NCI-H2107 treated with DMSO at 0.1 percent for 48 hours (cell line): Measurements from ENCODE around the gene RPLP2.

Experiments used
- DNase-seq: peaks from one replicate; lab custom pipeline; 2025; ENCODE audit not compliant: unreplicated experiment; lab: John Stamatoyannopoulos, UW

Gene RPLP2

DNA sequence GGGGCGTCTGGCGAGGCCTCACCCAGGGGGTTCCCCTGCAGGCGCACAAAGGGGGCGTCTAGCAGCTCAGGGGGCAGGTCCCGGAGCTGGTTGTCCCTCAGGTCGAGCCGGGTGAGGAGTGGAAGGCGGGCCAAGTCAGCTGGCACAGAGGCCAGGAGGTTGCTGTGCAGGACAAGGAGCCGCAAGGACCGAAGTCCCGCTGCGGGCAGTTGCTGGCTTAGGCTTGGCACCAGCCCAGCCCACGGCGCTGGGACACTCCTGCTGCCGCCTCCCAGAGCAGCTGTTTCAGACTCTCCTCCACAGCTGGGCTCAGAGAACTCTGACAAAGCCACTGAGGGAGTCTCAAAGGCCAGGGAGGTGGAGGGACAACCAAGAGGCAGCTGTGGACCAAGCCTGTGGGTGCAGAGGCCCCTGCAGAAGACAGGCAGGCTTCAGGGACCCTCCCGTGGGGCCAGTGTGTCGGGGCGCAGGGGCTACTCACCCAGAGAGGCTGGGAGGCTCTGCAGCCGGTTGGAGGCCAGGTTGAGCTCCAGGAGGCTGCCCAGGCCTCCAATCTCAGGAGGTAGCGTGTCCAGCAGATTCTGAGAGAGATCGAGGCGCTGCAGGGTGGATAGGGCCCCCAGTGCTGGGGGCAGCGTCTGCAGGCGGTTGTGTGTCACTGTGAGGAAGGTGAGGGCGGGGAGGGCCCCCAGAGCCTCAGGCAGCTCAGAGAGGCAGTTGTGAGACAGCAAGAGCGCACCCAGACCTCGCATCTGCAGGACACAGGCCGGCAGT is 6.9 kb upstream of the RPLP2 start:
- no peak for DNase-seq

- no peak for DNase-seq
Observed at GRCh38 chr11:803467-803742, 6.4 kb upstream of the RPLP2 start.

DNA sequence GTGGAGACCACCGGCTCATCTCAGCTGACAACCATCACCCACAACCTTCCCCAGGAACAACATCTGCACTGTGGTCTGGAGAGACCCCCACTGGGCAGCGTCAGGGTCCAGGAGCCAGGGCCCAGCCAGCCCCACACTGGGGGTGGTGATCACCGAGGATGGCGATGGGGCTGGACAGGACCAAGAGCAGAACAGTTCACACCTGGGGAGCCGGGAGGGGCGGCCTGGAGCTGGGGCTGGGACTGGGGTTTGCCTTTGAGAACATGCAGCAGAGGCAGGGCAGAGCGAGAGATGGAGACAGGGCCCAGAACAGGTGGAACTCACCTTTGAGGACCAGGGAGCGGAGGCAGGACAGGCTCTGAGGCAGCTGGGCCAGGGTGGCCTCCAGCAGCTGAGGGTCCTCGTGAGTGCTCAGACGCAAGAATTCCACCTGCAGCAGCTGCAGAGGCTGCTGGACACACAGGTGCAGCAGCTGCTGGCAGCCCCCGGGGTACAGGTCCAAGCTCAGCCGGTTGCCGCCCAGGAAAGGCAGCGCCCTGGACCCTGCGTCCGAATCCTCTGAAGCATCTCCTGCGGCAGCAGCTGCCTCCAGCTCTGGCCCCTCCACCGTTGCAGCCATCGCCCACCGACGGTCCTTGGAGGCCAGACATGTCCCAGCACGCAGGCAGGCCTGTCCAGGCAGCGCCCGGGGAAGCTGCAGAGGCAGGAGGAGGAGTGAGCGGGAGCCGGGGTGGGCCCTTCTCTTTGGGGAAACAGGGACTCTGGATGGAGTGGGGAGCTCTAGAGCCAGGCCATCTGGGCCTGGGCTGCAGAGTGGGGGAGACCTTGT is 5.8 kb upstream of the RPLP2 start:
- DNase-seq: peak; percentile 21

DNA sequence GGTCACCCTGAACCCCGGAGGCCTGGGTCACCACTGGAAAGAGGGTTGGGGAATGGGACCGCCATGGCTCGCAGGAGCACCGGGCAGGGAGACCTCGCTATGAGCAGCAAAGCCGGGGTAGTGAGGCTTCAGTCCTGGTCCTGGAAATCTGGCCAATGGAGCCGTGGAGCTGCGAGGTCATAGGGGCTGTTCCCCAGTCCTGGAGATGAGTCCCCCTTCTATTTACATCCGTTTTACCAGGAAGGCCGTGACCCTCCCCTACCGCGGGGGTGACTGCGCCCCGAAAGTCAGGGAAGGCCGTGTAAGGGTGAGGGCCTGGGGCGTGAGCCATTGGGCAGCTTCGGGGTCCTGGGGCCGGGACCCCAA is 5.2 kb upstream of the RPLP2 start:
- DNase-seq: no peak

DNA sequence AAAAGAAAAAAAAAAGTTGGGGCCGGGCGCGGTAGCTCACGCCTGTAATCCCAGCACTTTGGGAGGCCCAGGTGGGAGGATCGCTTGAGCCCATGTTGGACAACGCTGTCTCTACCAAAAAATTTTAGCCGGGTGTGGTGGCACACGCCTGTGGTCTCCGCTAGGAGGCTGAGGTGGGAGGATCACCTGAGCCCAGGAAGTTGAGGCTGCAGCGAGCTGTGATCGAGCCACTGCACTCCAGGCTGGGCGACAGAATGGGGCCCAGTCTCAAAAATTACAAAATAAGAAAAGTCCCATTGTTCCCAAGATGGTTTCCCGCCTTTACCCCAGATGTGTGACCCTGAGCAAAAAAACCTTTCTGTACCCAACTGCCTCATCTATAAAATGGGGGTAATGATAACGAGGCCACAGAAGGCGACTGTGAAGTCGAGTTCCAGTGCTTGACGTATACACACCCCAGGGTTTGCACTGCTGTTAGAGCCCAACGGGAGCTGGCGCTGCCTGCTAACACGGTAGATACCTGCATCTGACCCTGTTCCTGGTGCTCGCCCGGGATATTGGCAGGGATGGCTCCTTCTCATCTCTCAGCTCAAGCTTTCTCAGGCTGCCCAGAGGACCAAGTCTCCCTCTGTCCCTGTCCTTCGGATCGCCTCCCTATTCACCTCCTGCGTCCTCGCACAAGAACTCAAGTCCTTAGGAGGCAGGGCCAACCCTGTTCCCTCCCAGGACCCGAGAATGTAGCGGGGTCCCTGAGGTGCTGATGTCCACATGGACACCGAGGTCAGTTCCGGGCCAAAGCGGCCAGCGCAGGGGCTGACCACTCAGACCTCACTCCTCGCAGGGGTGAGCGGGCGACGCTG is 1.1 kb upstream of the RPLP2 start:
- DNase-seq: no peak

GRCh38 chr11:810040-810567 is 337 bp downstream of the RPLP2 start:
- DNase-seq: no peak

DNA sequence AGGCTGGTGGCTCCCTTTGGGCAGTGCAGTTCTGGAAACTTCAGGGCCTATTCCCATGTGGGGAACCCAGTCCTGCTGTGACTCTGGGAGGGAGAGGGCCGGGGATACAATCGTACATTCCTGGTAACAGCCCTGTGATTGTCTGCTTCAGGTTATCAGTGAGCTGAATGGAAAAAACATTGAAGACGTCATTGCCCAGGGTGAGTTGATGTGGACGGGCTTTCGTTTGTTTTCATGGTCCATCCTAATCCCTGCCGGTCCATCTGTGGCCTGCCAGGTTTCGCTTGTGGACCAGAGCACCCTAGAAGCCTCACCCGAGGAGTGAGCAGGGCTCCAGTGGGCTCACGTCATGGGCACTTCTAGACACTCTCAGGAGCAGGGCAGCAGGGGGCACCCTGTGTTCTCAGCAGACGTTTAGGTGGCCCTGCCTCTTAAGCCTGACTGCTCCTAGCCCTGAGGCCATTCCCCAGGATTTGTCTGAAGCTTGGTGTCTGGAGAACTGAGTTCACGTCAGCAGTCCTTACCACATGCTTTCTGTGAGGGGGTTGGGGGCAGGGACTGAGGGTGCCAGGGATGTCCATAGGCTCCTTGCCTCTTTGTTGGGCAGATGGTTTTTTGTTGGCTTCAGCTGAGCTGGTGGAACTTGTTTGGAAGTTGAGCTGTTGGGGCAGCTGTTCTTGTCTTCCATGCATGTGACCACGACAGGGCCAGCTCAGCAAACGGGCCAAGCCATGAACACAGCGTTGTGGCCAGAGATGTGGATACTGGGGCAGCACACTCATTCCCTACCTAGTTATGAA is 1.9 kb downstream of the RPLP2 start:
- no peak for DNase-seq

DNA sequence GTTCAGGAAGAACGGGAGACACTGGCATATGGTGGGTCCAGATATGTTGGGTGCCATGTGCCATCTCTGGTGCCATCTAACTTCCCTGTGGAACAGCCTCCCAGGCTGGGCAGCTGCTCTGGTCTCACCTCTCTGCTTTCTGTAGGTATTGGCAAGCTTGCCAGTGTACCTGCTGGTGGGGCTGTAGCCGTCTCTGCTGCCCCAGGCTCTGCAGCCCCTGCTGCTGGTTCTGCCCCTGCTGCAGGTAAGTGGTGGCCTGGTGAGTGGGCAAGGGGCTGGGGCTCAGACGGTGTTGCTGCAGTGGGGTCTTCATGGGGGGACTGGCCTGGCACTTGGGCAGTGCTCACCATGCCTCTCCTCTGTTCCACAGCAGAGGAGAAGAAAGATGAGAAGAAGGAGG is 2.6 kb downstream of the RPLP2 start:
- DNase-seq: no peak

DNA sequence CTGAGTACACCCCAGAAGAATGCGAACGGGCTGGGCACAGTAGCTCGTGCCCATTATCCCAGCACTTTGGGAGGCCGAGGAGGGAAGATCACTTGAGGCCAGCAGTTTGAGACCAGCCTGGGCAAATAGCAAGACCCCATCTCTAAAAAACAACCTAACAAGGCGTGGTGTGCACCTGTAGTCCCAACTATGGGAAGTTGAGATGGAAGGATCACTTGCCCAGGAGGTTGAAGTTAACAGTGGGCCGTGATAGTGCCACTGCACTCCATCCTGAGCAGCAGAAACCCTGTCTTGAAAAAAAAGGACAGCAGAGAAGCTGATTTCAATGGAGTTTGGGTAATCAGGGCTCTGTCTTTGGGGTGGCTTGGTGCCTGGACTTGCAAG is 3.3 kb downstream of the RPLP2 start:
- no peak for DNase-seq

DNA sequence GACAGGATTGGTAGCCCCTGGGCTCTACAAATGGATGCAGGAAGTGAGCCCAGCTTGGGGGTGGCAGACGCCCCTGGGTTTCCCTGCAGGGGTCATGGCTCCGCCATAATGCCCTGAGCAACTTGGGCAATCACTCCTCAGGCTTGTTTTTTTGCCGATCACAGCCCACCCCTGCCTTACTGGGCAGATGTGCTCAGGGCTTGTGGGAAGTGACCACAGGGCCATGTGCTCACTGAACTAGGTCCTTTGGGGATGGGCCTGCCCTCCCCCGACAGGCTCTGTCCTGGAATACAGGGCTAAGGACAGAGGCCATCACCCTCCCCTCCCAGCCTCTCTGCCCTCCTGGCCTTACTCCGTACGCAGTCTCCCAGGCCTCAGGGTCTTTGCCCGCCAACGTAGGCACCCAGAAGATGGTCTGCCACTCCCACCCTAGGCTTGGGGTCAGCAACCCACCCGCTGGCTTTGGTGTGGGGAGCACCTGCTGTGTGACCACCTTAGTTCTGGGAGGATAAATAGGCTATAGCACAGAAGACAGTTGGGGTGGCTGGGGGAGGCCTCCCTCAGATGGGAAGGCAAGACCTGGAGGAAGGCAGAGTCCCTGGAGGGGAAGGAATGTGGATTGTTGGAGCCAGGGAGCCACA is 3.8 kb downstream of the RPLP2 start:
- DNase-seq: no peak

DNA sequence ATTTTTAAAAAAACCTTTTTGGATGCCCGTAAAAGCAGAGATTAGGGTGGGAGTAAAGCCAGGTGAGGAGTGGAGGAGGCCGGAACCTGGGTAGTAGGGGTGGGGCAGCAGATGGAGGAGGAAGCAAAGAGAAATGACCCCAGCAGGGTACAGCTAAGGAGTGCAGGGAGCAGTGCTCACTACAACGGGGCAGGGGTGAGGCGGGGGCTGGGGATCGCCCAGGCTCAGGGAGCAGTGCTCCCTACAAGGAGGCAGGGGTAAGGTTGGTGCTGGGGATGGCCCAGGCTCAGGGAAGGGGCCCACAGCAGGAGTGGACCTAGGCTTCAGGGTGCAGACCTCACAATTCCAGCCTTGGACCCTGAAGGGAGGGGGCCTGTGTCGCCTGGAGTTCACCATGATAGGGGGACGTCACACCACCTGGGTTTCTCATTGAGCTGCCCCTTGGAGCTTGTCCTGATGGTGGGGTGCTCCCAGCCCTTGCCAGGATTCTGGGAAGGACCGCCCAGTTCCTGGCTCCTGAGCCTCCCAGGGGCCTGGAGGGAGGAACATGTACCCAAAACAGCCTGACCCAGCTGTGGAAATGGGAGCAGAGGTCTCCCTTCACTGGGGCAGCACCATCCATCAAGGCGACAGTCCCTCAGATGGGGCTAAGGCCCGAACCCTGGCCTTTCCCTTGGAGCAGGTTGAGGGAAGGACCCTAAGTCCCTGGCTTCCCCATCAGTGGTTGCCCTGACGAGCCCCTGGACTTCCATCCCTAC is 6.1 kb downstream of the RPLP2 start:
- no peak for DNase-seq

- DNase-seq: no peak
Observed at GRCh38 chr11:816433-816779, 6.6 kb downstream of the RPLP2 start.

DNA sequence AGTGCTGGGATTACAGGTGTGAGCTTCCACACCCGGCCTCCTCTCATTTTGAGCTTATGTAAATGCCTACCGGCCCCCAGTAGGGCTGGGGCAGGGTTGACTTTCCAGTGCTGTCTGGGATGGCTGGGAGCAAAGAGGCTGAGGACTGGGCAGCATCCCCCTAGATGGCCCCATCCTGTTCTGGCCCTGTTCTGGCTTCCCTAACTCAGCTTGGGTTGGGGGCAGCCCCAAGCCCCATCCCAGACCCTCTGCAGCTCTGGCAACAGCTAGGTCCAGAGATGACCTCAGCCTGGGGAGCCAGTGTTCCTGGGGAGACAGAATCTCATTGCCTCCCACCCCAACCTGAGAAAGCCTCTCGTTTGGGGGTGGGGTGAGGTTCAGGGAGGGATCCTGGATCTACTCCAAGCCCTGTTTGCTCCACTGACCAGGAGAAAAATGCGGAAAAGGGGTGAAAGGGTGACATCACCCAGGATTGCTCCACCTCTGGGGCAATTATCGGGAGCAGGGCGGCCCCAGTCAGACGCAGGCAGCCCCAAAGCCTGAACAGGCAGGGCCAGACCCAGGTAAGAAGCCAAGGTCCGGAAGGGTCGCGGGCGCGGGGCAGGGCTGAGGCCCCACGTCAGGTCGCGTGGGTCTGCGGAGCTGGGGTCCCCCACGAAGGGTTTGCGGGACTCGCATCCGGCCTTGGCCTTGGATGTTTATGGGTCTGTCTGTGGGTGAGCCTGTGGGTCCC is 8.8 kb downstream of the RPLP2 start, which contains the start of gene PNPLA2:
Gene PNPLA2 (plus strand): TSS at position 519 of the 733 bp plus-strand sequence. CDS start 805 bp downstream, outside the sequence.
- no peak for DNase-seq

GRCh38 chr11:819129-819931 is 9.6 kb downstream of the RPLP2 start:
- peak; percentile 57 for DNase-seq

DNA sequence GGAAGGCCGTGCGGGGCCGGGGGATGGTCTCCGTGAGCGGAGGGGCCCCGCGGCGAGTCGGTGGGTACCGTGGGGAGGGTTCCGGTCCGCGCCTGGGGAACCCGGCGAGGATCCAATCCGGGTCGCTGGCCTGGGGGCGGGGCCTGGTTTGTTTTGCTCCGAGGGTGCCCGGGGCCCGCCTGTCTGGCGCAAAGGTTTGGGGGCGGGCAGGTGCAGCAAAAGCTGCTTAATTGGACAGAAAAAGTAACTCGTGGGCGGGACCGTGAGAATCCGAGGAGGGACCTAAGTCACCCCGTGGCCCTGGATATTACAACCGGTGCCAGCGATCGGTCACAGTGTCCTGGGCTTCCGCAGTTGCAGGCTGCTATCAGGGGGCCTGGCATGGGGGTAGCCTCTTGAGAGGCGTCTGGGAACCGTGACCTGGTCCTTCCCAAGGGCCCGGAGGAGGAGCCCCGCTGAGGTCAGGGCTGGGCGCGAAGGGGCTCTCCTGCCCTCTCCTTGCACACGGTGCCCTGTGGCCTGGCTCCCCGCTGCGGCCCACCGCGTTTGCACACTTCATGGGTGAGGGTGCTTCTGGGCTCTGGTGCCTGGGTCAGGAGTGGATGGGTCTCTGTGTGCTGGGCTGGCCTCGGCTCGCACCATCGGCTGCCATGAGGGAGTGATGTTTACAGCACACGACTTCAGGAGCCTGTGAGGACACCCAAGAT is 10.3 kb downstream of the RPLP2 start:
- DNase-seq: peak; percentile 42

DNA sequence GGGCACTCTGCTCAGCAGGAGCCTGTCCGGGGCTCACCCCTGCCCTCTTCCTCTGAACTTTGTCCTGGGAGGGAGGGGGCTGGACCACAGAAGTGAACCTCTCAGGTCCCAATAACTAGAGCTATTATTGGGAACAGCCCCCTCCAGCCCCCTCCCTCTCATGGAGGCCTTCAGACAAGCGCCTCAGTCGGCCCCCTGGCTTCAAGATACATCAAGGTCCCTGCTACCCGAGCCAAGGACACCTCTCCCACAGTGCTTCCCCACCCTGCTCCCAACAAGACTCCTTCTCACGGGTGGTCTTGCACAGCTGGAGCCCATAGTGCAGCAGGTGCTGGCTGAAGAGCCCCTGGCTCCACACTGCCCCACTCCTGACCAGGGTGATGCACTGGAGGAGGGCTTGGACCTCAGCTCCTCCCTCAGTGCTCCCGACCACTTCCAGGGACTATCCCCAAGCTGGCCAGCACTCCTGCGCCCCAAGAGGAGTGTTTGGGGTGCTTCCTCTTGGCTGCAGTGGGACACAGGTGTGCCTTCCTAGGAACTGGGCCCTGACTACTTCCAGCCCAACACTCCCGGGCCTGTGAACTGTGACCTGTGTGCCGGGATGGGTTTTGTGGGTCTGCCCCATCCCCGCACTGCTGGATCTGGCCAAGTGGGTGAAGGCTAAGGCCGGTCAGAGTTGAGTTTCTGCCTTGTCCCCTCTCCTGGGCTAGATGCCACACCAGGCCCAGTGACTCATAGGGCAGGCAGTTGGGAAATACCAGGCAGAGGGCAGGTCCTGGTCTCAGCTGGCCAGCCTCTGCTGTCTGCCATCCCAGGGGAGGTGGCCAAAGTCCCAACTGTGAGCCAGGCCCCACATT is 11.1 kb downstream of the RPLP2 start:
- DNase-seq: no peak
